GM23338 (cell line): Measurements from ENCODE around the gene AFF3. TPM values are rescaled to one million over a fixed set of nuclear protein-coding genes. Genes with fewer than 3 reads are reported as not detected.

ENCODE experiments used
- ATAC-seq: fragments of 200-7000 bp; cut with Tn5 transposase; 3 replicates; pipeline ENCODE4 v1.9.1; 2020
- DNase-seq: peaks from one replicate; pipeline ENCODE4 v3.0.0-alpha.2; 2015; ENCODE audit warnings: low spot score
- H2AFZ ChIP-seq: fragments of 200-600 bp; sonication (generic); 2 replicates; pipeline ENCODE4 v1.8.0; 2016; ENCODE audit warnings: antibody characterized with exemption, mild to moderate bottlenecking, moderate library complexity
- H3F3A ChIP-seq: fragments of 200-600 bp; sonication (generic); replicated peaks from 2 replicates; pipeline ENCODE4 v1.8.0; 2017; ENCODE audit warnings: antibody characterized with exemption, mixed run types, low read depth
- H3K27ac ChIP-seq: fragments of 200-600 bp; sonication (generic); 2 replicates; pipeline ENCODE4 v1.6.1; 2016; ENCODE audit warnings: low read depth
- H3K27me3 ChIP-seq: fragments of 200-600 bp; sonication (generic); 2 replicates; pipeline ENCODE4 v1.8.0; 2016; ENCODE audit warnings: mild to moderate bottlenecking, mixed run types, moderate library complexity; ENCODE audit not compliant: insufficient read depth
- H3K36me3 ChIP-seq: fragments of 200-600 bp; sonication (generic); 2 replicates; pipeline ENCODE4 v1.8.0; 2016; ENCODE audit warnings: mild to moderate bottlenecking; ENCODE audit not compliant: insufficient read depth
- H3K4me1 ChIP-seq: fragments of 200-600 bp; sonication (generic); 2 replicates; pipeline ENCODE4 v1.8.0; 2016; ENCODE audit warnings: mild to moderate bottlenecking, moderate library complexity; ENCODE audit not compliant: insufficient read depth
- H3K4me2 ChIP-seq: fragments of 200-600 bp; sonication (generic); 2 replicates; pipeline ENCODE4 v1.7.1; 2017; ENCODE audit warnings: mixed run types
- H3K4me3 ChIP-seq: fragments of 200-600 bp; sonication (generic); 2 replicates; pipeline ENCODE4 v1.6.1; 2016; ENCODE audit warnings: mixed run types
- H3K79me2 ChIP-seq: fragments of 200-600 bp; sonication (generic); replicated peaks from 2 replicates; pipeline ENCODE4 v1.8.0; 2017; ENCODE audit warnings: mild to moderate bottlenecking; ENCODE audit not compliant: insufficient read depth
- H3K9me2 ChIP-seq: fragments of 200-600 bp; sonication (generic); 2 replicates; pipeline ENCODE4 v1.8.0; 2017; ENCODE audit not compliant: insufficient read depth
- H4K20me1 ChIP-seq: fragments of 200-600 bp; sonication (generic); replicated peaks from 2 replicates; pipeline ENCODE4 v1.8.0; 2017; ENCODE audit warnings: mild to moderate bottlenecking; ENCODE audit not compliant: insufficient read depth
- H3K27ac Mint-ChIP-seq: 2 replicates; pipeline ENCODE4 v1.8.0; 2020; ENCODE audit warnings: inconsistent platforms, mild to moderate bottlenecking, moderate library complexity, mixed read lengths
- H3K27me3 Mint-ChIP-seq: 3 replicates; pipeline ENCODE4 v1.8.0; 2022; ENCODE audit warnings: low read depth, mild to moderate bottlenecking, moderate library complexity, mixed read lengths, inconsistent platforms; ENCODE audit not compliant: insufficient read depth, poor library complexity
- H3K36me3 Mint-ChIP-seq: 3 replicates; pipeline ENCODE4 v1.8.0; 2021; ENCODE audit warnings: low read depth, mild to moderate bottlenecking, inconsistent platforms, moderate library complexity, mixed read lengths
- H3K4me1 Mint-ChIP-seq: 3 replicates; pipeline ENCODE4 v1.8.0; 2020; ENCODE audit warnings: mild to moderate bottlenecking, inconsistent platforms, mixed read lengths
- H3K4me3 Mint-ChIP-seq: 3 replicates; pipeline ENCODE4 v1.8.0; 2021; ENCODE audit warnings: moderate library complexity, mild to moderate bottlenecking, inconsistent platforms, mixed read lengths
- H3K9me3 Mint-ChIP-seq: 3 replicates; pipeline ENCODE4 v1.8.0; 2020; ENCODE audit warnings: moderate library complexity, mild to moderate bottlenecking, inconsistent platforms, mixed read lengths
- CREB1 ChIP-seq: fragments of 250-450 bp; sonication (Bioruptor Pico); IDR thresholded peaks from 2 replicates; pipeline ENCODE4 v1.5.0; 2020; ENCODE audit warnings: low read depth, mild to moderate bottlenecking, moderate library complexity
- CTCF ChIP-seq, 2 experiments: fragments of 200-600 bp in 1 of 2; sonication (generic) in 1 of 2; conservative IDR thresholded peaks; 2 replicates each; pipeline versions ENCODE4 v1.5.1 to v1.6.1; 2016 to 2017; ENCODE audit warnings: antibody characterized with exemption in 2 of 2, low read depth in 2 of 2, mild to moderate bottlenecking in 2 of 2, moderate library complexity in 1 of 2
- ETS1 ChIP-seq: IDR thresholded peaks from 2 replicates; pipeline ENCODE4 v1.6.1; 2016; ENCODE audit warnings: antibody characterized with exemption
- EZH2 ChIP-seq: fragments of 200-600 bp; sonication (generic); IDR thresholded peaks from one replicate; pipeline ENCODE4 v1.8.0; 2017; ENCODE audit warnings: antibody characterized with exemption, mild to moderate bottlenecking, low read depth; ENCODE audit not compliant: unreplicated experiment
- JUNB ChIP-seq: IDR thresholded peaks from one replicate; pipeline ENCODE4 v1.6.1; 2016; ENCODE audit warnings: antibody characterized with exemption; ENCODE audit not compliant: unreplicated experiment
- NANOG ChIP-seq: IDR thresholded peaks from 2 replicates; pipeline ENCODE4 v1.6.1; 2016; ENCODE audit warnings: antibody characterized with exemption, borderline replicate concordance
- POLR2AphosphoS5 ChIP-seq: IDR thresholded peaks from 2 replicates; pipeline ENCODE4 v1.6.1; 2016; ENCODE audit warnings: antibody characterized with exemption, low read depth
- STAT1 ChIP-seq: IDR thresholded peaks from one replicate; pipeline ENCODE4 v1.6.1; 2016; ENCODE audit warnings: antibody characterized with exemption; ENCODE audit not compliant: unreplicated experiment
- ZNF114 ChIP-seq: fragments of 250-450 bp; sonication (Bioruptor Pico); IDR thresholded peaks from 2 replicates; pipeline ENCODE4 v1.5.0; 2020; ENCODE audit warnings: mild to moderate bottlenecking, moderate library complexity
- ZNF331 ChIP-seq: fragments of 250-450 bp; sonication (Bioruptor Pico); IDR thresholded peaks from 2 replicates; pipeline ENCODE4 v1.5.0; 2020; ENCODE audit warnings: low read depth, mild to moderate bottlenecking, moderate library complexity
- polyA plus RNA-seq: library from polyadenylated mRNA; unstranded; fragments of >200 nt; fragmentation: Nextera tagmentation; extraction: Ambion mirVana; gene quantifications from 2 replicates; pipeline ENCODE4 v1.2.1, GENCODE V29; 2016
- total RNA-seq: library from RNA; depleted of rRNA; stranded (reverse); fragments of >200 nt; shearing (Covaris generic); gene quantifications from 2 replicates; pipeline ENCODE4 v1.2.3, GENCODE V29; 2014

Gene AFF3
- total and polyA plus RNA-seq, 2 experiments from 2014 or later = 0.73 to 1.4 TPM

GRCh38 chr2:100009743-100010142, 132.6 kb downstream of the AFF3 start (continued):
- no peak for TF ChIP-seq ETS1
- TF ChIP-seq NANOG = no peak
- no peak for TF ChIP-seq ZNF114 (CRISPR knock-in tag)

- Histone ChIP-seq H3K4me3 (no peak overlapping the region), H2AFZ (no peak overlapping the region), H4K20me1 (no peaks in the 10 kb centered on the region), H3K36me3 (no peaks in the 10 kb centered on the region), H3K4me2 (no peak overlapping the region), H3K27me3 (no peaks in the 10 kb centered on the region), H3K79me2 (no peaks in the 10 kb centered on the region), H3F3A (no peaks in the 10 kb centered on the region), H3K9me2 (no peaks in the 10 kb centered on the region), H3K27ac (no peak overlapping the region), H3K4me1 (no peaks in the 10 kb centered on the region)
- H3K27me3 Mint-ChIP-seq = peaks cover 2% of the 10 kb centered on the region
- ATAC-seq (no peak), DNase-seq (no peak)
- no peak overlapping the region for H3K27ac Mint-ChIP-seq
- no peak overlapping the region for H3K4me3 Mint-ChIP-seq
- H3K4me1 Mint-ChIP-seq = peaks cover 14% of the 10 kb centered on the region; the same call in 2 of the 3 replicates
- H3K9me3 Mint-ChIP-seq = no peaks in the 10 kb centered on the region
- H3K36me3 Mint-ChIP-seq = no peaks in the 10 kb centered on the region
- TF ChIP-seq CTCF (conservative IDR thresholded peaks at IDR 0.05; ENCODE audit: low read depth in 2 of 2) (no peak), CREB1 (CRISPR knock-in tag) (no peak), POLR2AphosphoS5 (no peak), JUNB (no peak), EZH2 (no peak), STAT1 (no peak)
Observed at GRCh38 chr2:100008956-100009355, 133.4 kb downstream of the AFF3 start.

GRCh38 chr2:100006516-100006915, 135.9 kb downstream of the AFF3 start:
- TF ChIP-seq ZNF331 (no peak), JUNB (no peak), ZNF114 (CRISPR knock-in tag) (no peak), CTCF (conservative IDR thresholded peaks at IDR 0.05; ENCODE audit: low read depth in 2 of 2) (no peak), CREB1 (CRISPR knock-in tag) (no peak), ETS1 (no peak)
- no peaks in the 10 kb centered on the region for H3F3A ChIP-seq
- H3K27ac Mint-ChIP-seq = no peak overlapping the region
- no peak overlapping the region for H2AFZ ChIP-seq
- H3K27me3 Mint-ChIP-seq = peaks cover 2% of the 10 kb centered on the region
- ATAC-seq = no peak
- no peaks in the 10 kb centered on the region for H3K36me3 ChIP-seq
- H3K36me3 Mint-ChIP-seq = no peaks in the 10 kb centered on the region
- H4K20me1 ChIP-seq = no peaks in the 10 kb centered on the region
- no peak overlapping the region for H3K4me2 ChIP-seq
- H3K4me3 Mint-ChIP-seq = no peak overlapping the region
- H3K9me3 Mint-ChIP-seq = no peaks in the 10 kb centered on the region
- H3K27me3 ChIP-seq = no peaks in the 10 kb centered on the region
- H3K4me3 ChIP-seq = no peak overlapping the region
- H3K4me1 ChIP-seq = no peaks in the 10 kb centered on the region
- H3K4me1 Mint-ChIP-seq = peaks cover 5% of the 10 kb centered on the region; the same call in 2 of the 3 replicates
- no peaks in the 10 kb centered on the region for H3K79me2 ChIP-seq
- no peak for DNase-seq
- no peak overlapping the region for H3K27ac ChIP-seq
- H3K9me2 ChIP-seq = no peaks in the 10 kb centered on the region
